Measurements from ENCODE around the gene EHF. TPM values are rescaled to one million over a fixed set of nuclear protein-coding genes. Genes with fewer than 3 reads are reported as not detected.

Gene EHF
- total and polyA plus RNA-seq, 9 of the 15 experiments (the other 6 are each of a cell fraction or from before 2014, with no cell fraction given), result 0.04 to 0.54 (median 0.37) TPM

GRCh38 chr11:34600339-34601084 is 20.4 kb upstream of the EHF start (continued):
- TF ChIP-seq ZNF318 (IDR thresholded peaks at IDR 0.05; ENCODE audit: borderline replicate concordance in 1 of 2, low read depth in 1 of 2) (no peak), RAD21 (CRISPR knock-in tag; conservative IDR thresholded peaks at IDR 0.05 in 1 of 2, IDR thresholded peaks at IDR 0.05 in 1 of 2) (peak in 1 of 2 experiments; percentile 33; a peak in 1 of 4 replicates), PTRF (tag; IDR thresholded peaks at IDR 0.05) (no peak), MEF2A (IDR thresholded peaks at IDR 0.05; ENCODE audit: control insufficient read depth, low read depth, low read length) (no peak), BMI1 (IDR thresholded peaks at IDR 0.05; ENCODE audit: low read length) (no peak), FOXK2 (conservative IDR thresholded peaks at IDR 0.05 in 1 of 2, IDR thresholded peaks at IDR 0.05 in 1 of 2; ENCODE audit: low read depth in 2 of 2) (0 out of 4 replicates have a peak, but pooled peaks have one; percentile 11 to 12), ZC3H8 (IDR thresholded peaks at IDR 0.05) (no peak), ZBTB2 (IDR thresholded peaks at IDR 0.05) (peak; percentile 48; the same call in 1 of the 2 replicates), CHD2 (IDR thresholded peaks at IDR 0.05; ENCODE audit: low read depth, low read length) (no peak), ZNF444 (CRISPR knock-in tag; IDR thresholded peaks at IDR 0.05) (no peak), DLX4 (CRISPR knock-in tag; IDR thresholded peaks at IDR 0.05) (no peak), MAZ (CRISPR knock-in tag; conservative IDR thresholded peaks at IDR 0.05 in 1 of 2, IDR thresholded peaks at IDR 0.05 in 1 of 2) (peak; percentile 43 to 73; a peak in 3 of 4 replicates), RFX1 (IDR thresholded peaks at IDR 0.05) (no peak), RCOR1 (IDR thresholded peaks at IDR 0.05; ENCODE audit: borderline replicate concordance in 1 of 2, low read depth in 2 of 2, low read length in 2 of 2) (peak in 1 of 2 experiments; percentile 77; a peak in 2 of 4 replicates), ZNF197 (CRISPR knock-in tag; IDR thresholded peaks at IDR 0.05; ENCODE audit: low read depth) (no peak), ZNF780A (CRISPR knock-in tag; IDR thresholded peaks at IDR 0.05) (no peak), CBFA2T3 (IDR thresholded peaks at IDR 0.05) (peak; percentile 88), SRSF7 (optimal IDR thresholded peaks at IDR 0.05; ENCODE audit: low read depth, low read length) (no peak)

All from K562 (cell line).